HG02571 (cell line): ENCODE data around the gene LYZL2.
A peak's percentile ranks its signal among the peaks of the same experiment; 100 is the strongest.
"Not testable (repeated sequence)": the region's sequence is repeated elsewhere in the genome, so short reads cannot be mapped to it uniquely, and the experiment has no call there.

Experiments
- ATAC-seq: cut with Tn5 transposase; IDR thresholded peaks from one replicate; pipeline ENCODE4 v1.9.1; 2021; ENCODE audit warnings: mild to moderate bottlenecking, moderate library complexity; ENCODE audit not compliant: unreplicated experiment

The LYZL2 gene

DNA sequence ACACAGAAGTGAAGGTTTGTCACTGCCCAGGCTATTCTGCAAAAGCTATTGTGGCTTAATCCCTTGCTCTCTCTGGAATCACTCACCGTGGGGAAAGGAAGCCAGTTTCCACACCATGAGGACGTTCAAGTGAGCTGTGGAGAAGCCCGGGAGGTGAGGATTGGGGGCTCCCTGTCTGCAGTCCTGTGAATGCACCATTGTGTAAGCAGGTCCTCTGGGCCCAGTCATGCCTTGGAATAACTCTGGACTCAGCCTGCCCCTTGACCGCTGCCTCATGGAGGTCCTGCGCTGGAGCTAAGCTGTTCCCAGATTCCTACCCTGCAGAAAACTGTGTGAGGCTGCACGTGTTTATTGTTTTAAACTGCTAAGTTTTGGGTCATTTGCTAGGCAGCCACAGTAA is 33.5 kb downstream of the LYZL2 start:
- ATAC-seq, result no peak

DNA sequence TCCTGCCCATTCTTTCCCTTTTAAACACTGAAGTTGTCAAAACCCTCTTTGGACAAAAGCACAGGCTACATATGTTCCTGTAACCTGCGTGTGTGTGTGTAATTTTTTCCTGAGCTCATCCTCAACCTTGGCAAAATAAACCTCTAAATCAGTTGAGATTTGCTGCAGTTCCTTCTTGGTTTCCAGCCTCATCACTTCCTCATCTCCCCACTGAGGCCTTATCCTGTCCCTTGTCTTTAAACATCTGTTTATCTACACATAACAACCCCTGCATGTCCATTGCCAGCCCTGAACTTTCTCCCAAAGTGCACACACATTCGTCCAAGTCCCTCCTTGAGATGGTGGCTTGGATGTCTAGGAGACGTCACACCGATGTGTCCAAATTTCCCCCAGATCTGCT is 35.5 kb downstream of the LYZL2 start:
- no peak for ATAC-seq

DNA sequence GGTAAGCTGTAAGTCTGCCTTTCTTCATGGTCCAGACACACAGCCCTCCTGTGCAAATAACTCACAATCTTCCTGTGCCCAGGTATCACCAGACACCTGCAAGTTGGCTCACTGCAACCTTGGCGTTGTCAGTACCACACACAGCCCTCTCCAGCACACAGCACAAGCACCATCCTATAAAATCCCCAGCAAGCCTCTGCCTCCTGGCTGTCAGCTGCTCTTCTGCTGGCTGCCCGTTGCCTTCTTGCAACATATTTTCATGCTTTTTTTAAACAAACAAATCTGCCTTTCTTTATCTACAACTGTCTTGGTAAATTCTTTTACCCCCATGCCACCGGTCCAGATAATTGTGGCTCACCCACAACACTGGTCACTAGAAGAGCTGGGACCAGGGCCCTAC is 36.8 kb downstream of the LYZL2 start:
- not testable (repeated sequence) for ATAC-seq

DNA sequence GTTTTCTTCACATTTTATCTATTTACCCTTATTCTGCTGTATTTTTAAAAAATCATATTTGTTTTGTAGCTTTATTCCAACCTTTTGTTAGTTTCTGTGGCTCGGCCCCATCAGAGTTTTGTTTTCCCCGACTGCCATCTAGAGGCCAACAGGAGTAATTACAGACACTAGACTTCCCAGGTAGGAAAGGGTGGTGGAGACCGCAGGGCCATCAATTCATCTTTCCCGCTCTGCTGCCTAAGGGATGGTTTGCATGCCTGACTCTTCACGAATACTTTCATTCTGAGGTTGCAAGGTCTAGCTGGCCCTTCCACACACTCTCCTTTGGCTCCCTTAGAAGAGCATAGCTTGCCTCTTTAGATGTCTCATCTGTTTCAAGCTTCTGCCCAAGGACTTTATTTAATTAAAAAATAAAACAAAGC is 38.3 kb downstream of the LYZL2 start:
- ATAC-seq, result no peak

DNA sequence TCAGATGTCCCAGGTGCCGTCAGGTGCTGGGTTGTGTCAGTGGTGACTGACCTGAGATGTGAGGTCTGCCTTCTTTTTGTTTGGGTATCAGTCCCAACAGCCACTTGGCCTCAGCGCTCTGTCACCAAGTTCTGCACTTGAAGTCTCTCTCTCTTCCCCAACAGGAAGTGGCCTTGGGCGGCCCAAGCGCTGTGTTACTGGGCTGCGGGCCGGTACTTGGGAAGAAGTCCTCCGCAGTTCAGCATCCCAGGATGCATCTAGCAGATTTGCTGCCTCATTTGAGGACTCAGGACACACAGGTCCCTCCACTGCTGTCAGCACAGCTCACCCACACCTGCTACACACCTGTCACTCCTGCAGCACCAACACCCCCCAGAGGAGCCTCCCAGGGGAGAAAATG is 40.1 kb downstream of the LYZL2 start:
- ATAC-seq, result no peak

DNA sequence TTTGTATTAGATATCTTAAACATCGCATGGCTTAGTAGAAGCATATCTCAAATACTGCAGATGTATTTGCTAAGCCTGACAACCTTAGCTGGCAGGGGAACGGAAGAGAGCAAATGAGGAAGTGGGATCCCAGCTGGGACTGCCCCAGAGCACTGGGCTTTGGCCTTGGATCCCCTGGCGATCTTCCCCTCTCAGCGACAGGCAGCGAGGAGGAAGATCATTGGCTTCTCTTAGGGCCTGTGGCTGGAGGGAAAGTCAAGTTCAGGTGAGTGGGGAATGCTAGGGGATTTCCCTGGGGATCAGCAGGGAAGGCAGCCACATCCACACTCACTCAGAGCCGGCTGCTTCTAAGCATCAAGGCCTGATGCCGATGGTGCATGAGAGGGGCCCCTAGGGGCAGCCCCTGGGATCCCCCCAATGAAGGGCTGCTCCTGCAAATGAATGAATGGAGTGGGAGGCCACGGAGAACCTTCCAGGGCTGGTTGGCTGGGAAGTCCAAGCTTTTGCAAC is 42.0 kb downstream of the LYZL2 start:
- ATAC-seq, result peak; percentile 83

DNA sequence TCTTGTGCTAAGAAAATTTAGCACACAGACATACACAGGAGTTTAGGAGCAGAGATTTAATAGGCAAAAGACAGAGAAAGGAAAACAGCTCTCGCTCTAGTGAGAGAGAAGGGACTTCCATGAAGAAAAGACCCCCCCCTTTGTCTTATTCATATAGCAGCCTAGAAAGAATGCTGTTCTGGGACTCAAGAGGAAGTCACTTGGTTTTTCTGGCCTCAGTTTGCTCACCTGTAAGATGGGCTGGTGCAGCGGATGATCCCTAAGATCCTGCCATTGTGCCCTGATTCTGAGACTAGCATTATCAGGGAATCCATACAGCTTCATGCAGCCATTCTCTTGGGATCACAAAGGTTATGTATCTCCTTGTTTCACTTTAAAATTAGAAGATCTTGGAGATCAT is 42.7 kb downstream of the LYZL2 start:
- ATAC-seq, result no peak

DNA sequence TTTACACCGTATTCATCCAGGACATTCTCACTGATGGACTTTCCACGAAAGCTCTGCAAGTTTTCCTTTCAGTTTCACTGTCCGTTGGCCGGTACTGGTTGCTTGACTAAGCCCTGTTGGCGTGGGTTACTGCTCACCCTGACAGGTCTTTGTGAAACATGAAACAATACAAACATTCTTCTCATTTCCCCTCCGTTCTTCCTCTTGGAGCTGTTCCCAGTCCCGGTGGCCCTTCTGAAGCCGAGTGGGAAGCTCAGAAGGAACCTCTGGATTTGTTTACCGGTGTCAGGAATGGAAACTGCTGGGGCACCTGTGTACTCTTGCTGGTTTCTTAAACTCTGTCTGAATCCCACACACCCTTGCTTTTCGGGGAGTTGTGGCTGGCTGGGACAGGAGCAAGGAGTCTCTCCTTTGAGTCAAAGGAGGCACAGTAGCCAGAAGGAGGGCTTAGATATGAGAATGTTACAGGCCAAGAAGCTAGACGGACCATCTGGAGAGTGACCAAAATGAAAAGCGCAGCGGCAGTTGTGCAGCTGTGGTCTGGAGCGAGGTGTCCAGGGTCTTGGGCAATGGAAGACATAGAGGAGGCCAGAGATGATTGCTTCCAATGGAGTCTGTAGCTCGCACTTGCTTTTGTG is 45.7 kb downstream of the LYZL2 start:
- peak; percentile 46 for ATAC-seq

DNA sequence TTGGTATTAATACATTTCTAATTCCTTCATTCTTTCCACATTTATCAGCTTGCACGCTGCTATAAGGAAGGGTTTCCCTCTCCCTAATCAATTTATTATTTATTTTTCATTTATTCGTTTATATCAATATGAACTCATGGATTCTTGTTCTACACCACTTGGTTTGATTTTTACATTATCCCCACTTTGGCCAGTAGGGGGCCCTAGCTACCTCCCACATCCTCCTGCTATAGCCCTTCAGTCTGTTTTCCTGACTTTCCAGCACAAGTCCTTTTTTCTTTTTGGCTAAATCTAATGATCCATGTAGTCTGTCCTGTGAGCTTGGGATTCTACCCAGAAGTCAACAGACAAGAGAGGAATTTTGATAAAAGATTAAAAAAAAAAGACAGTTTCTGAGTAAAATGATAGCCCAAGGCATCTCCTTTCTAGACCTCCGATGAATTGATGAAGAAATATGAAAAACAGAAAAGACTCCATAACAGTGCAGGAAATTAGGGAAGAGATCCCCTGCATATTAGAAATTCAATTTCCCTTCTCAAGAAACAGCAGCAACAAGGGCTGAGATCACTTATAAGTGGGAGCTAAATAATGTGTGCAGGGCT is 47.7 kb downstream of the LYZL2 start:
- ATAC-seq, result no peak

DNA sequence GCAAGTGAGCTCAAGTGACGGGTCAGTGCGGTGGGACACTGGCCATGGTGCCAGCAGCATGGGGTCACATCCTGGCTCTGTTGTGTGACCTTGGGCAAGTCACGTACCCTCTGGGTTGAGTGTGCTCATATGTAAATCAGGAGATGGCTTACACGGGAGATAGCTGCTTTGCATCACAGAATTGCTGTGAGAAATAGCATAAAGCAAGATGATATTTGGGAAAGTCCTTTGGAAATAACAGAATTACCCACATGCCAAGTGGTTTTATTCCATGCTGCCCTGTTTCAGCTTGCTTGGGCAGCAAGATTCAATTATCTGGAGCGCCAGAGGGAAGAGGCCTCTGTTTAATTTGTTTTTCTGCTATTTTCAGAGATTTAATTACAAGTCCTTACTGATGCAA is 48.9 kb downstream of the LYZL2 start:
- no peak for ATAC-seq

DNA sequence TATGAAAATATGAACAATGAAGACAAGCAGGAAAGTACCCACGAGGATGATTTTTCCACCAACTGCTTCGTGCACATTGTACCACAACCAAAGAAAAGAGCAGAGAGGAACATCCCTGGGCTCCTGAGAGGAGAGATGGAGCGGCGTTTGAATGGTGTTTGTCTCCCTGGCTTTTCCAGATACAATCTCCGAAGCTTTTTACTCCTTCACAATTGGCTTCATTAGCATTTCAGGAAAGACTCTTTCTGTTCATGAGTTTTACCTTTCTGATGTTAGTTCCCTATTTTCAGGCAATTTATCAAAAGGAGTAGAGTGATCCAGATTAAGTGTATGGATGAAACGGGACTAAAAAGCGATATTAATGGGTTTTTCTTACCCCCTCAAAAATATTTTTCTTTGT is 49.3 kb downstream of the LYZL2 start:
- no peak for ATAC-seq

DNA sequence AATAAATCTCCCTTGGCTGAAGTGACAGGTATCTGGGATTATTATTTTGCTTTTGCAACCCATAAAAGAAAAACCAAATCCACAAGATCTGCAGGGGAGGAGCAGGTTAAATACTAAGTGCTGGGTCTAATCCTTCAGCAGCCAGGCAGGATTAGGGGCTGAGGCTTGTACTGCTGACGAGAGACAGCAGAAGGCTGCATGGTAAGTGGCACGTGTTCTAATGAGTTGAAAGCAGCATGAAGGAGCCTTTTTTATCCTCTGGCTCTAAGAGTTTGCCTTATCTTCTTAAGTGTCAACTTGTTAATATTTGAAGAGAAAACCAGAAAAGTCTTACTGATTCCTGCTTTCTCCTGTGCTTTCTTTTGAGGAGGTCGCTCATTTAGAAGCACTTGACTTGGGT is 50.0 kb downstream of the LYZL2 start:
- ATAC-seq, result no peak

DNA sequence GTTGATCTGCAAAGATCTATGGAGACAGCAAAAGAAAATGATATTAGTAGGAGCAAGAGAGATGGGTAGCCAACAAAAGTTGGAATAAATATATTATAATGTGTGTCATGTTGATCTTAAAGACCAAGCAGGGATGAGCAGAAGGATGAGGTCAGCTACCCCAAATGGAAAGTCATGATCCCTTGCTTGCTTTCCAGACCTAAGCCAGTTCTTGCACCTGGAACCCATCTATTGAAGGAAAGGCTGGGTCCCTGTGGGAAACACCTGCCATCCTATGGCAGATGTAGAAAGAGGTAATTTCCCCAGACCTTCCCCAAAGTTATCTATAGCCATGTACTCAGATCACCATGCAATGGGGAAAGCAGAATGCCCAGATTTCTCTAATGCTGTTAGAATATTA is 52.5 kb downstream of the LYZL2 start:
- no peak for ATAC-seq

DNA sequence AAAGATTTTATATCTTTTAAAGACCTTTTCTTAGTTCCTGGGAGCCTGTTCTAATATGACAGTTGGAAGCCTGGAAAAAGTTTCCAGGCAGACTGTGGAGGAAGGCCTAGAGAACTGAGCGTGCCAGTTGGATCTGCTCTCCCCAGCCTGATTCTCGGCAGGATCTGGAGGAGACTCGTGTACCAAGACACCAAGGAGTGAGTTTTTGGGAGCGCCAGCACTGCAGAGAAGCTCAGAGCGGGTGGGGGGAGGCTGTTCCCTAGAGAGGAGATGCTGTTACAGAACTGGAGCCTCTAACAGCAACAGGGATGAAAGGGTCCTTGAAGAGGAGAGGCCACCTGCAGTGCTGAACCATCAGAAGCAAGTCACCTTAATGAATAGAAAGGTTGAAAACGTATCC is 52.9 kb downstream of the LYZL2 start:
- ATAC-seq, result no peak

DNA sequence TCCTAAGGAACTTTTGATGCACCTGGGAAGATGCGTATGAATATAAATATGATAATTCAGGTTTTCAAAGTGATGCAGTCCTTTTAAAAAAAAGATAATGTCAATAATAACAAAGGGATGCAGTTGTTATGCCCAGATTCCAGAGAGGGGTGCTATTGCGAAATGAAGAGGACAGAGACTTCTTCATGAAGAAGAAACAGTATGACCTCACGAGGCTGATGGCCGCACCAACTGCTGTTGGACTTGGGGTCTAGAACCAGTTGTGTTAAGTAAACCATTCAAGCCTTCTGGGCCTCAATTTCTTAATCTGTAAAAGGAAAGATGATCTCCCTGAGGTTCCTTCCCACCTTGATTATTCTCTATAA is 55.1 kb downstream of the LYZL2 start:
- ATAC-seq, result no peak

DNA sequence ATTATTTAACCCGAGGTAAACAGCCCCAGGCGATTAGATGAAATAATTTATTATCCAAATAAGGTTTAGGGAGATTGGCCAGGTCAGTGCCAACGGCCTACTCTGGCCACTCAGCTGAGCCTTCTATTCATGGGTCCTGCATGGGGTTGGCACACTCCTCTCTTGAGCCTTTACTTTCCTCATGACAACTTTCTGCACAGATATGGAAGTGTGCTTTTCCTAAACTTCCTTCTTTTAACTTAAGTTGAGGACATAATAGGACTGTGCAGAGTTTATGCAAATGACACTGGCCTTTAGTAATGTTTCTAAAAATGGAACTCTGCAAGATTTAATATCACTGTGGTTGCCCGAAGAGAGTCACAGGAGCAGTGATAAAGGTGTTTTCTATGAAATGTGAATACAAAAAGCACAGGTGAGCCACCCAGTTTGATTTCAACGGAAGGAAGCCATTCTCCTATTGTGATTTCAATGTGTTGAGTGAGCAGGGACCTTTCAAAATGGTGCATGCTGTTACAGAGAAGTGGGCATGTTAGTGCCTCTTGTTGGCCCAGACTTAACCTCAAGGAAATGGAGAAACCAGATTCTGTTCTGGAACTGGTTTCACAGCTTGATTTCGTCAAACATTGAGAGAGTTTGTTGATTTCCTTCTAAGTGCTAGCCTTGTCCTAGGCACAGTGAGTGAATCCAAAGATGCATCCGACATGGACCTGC is 55.7 kb downstream of the LYZL2 start:
- no peak for ATAC-seq

DNA sequence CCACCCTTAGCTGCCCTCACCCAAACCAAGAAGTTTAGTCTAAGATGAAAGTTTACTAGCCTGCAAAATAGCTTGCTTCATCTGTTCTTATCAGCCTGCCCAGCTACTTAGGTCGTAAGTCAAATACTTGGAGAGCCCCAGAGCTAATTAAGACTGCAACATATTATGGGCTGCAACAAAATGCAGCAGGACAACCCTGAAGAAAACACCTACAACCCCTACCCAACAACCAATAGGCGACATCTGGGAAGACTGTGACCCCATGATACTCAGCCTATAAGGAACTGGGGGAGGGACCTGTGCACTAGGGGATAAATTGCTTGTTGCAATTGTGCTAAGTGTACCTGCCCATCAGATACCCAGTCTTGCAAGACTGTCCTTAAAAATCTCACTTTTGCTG is 64.1 kb downstream of the LYZL2 start:
- ATAC-seq, result no peak

DNA sequence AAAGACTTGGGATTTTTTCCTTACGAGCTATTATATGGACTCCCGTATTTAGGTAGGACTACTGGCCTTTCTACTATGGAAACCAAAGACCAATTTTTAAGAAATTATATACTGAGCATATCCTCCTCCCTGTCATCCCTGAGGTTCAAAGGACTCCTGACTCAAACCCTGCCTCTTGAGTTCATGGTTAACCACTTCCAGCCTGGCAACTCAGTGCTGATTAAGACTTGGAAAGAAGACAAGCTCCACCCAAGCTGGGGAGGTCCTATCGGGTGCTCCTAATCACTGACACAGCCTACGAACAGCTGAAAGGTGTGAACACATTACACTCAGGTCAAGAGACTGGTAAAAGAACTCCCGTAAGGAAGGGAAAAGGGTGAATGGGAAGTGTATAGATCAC is 66.8 kb downstream of the LYZL2 start:
- no peak for ATAC-seq
